Astrocyte (in vitro differentiated cells and primary cell): ENCODE results near the gene ARL4C. TPM values are rescaled to one million over a fixed set of nuclear protein-coding genes. Genes with fewer than 3 reads are reported as not detected.

Source experiments
- DNase-seq: peaks from one replicate; pipeline ENCODE4 v3.0.0-alpha.2; 2010; ENCODE audit warnings: low read depth
- FAIRE-seq: peaks from 2 replicates; lab custom pipeline; 2011; peaks lifted over from hg19 to GRCh38; lab: Jason Lieb, UNC
- H2AFZ ChIP-seq: 2 replicates; pipeline ENCODE4 v1.6.0; 2012; ENCODE audit warnings: low read depth, low read length, inconsistent platforms
- H3K27ac ChIP-seq: 2 replicates; pipeline ENCODE4 v1.5.1; 2011; ENCODE audit warnings: low read depth, low read length, inconsistent platforms
- H3K27me3 ChIP-seq: 2 replicates; pipeline ENCODE4 v1.6.0; 2011; ENCODE audit warnings: low read length, inconsistent platforms; ENCODE audit not compliant: insufficient read depth
- H3K36me3 ChIP-seq: 2 replicates; pipeline ENCODE4 v1.5.1; 2011; ENCODE audit warnings: low read length, inconsistent platforms; ENCODE audit not compliant: insufficient read depth
- H3K4me1 ChIP-seq: 2 replicates; pipeline ENCODE4 v1.5.1; 2011; ENCODE audit warnings: low read length, inconsistent platforms; ENCODE audit not compliant: insufficient read depth
- H3K4me2 ChIP-seq: 2 replicates; pipeline ENCODE4 v1.6.0; 2012; ENCODE audit warnings: low read length, inconsistent platforms
- H3K4me3 ChIP-seq: 2 replicates; pipeline ENCODE4 v1.5.1; 2011; ENCODE audit warnings: low read depth, mild to moderate bottlenecking, low read length, inconsistent platforms; ENCODE audit not compliant: insufficient read depth
- H3K79me2 ChIP-seq: 2 replicates; pipeline ENCODE4 v1.6.0; 2012; ENCODE audit warnings: mild to moderate bottlenecking, low read length, inconsistent platforms; ENCODE audit not compliant: insufficient read depth
- H3K9ac ChIP-seq: 2 replicates; pipeline ENCODE4 v1.6.0; 2012; ENCODE audit warnings: mild to moderate bottlenecking, low read length, inconsistent platforms
- H3K9me3 ChIP-seq: 2 replicates; pipeline ENCODE4 v1.5.1; 2012; ENCODE audit warnings: low read depth, mild to moderate bottlenecking, low read length, inconsistent platforms; ENCODE audit not compliant: insufficient read depth
- H4K20me1 ChIP-seq: 2 replicates; pipeline ENCODE4 v1.6.0; 2012; ENCODE audit warnings: low read length, inconsistent platforms; ENCODE audit not compliant: insufficient read depth
- H3K27ac Mint-ChIP-seq: one replicate; pipeline ENCODE4 v1.8.0; 2021; ENCODE audit warnings: mild to moderate bottlenecking, mixed read lengths; ENCODE audit not compliant: unreplicated experiment
- H3K27me3 Mint-ChIP-seq: one replicate; pipeline ENCODE4 v1.8.0; 2021; ENCODE audit warnings: low read depth, mixed read lengths; ENCODE audit not compliant: unreplicated experiment
- H3K36me3 Mint-ChIP-seq: one replicate; pipeline ENCODE4 v1.8.0; 2021; ENCODE audit warnings: low read depth, mixed read lengths; ENCODE audit not compliant: unreplicated experiment
- H3K4me1 Mint-ChIP-seq: one replicate; pipeline ENCODE4 v1.8.0; 2021; ENCODE audit warnings: low read depth, mixed read lengths; ENCODE audit not compliant: unreplicated experiment
- H3K4me3 Mint-ChIP-seq: one replicate; pipeline ENCODE4 v1.8.0; 2021; ENCODE audit warnings: mild to moderate bottlenecking, moderate library complexity, mixed read lengths; ENCODE audit not compliant: unreplicated experiment
- H3K9me3 Mint-ChIP-seq: one replicate; pipeline ENCODE4 v1.8.0; 2021; ENCODE audit warnings: mild to moderate bottlenecking, mixed read lengths; ENCODE audit not compliant: unreplicated experiment
- CTCF ChIP-seq: IDR thresholded peaks from 2 replicates; pipeline ENCODE4 v1.5.1; 2011; ENCODE audit warnings: low read depth, mild to moderate bottlenecking, inconsistent platforms, low read length, moderate library complexity; ENCODE audit not compliant: insufficient read depth
- EZH2 ChIP-seq: IDR thresholded peaks from 2 replicates; pipeline ENCODE4 v1.6.1; 2012; ENCODE audit warnings: mild to moderate bottlenecking, low read length, inconsistent platforms; ENCODE audit not compliant: insufficient read depth
- total RNA-seq: library from RNA; stranded (reverse); gene quantifications from 2 replicates; pipeline ENCODE4 v1.2.1, GENCODE V29; 2021

The ARL4C gene
- total RNA-seq, 1 donor from 2014 or later, result 70.7 TPM

- no peaks in the 10 kb centered on the region for H3K9me3 Mint-ChIP-seq
- Histone ChIP-seq H2AFZ (no peak overlapping the region), H3K4me3 (no peak overlapping the region), H3K9ac (no peak overlapping the region), H3K27ac (no peak overlapping the region), H3K4me1 (peaks cover 5% of the 10 kb centered on the region), H3K79me2 (no peaks in the 10 kb centered on the region), H4K20me1 (no peaks in the 10 kb centered on the region), H3K4me2 (no peak overlapping the region), H3K9me3 (no peaks in the 10 kb centered on the region), H3K36me3 (no peaks in the 10 kb centered on the region), H3K27me3 (no peaks in the 10 kb centered on the region)
- no peak for TF ChIP-seq EZH2
- TF ChIP-seq CTCF, result no peak
- H3K27me3 Mint-ChIP-seq, result no peaks in the 10 kb centered on the region
- H3K4me3 Mint-ChIP-seq, result no peak overlapping the region
- no peak for FAIRE-seq
- DNase-seq, result no peak
- peaks cover 4% of the 10 kb centered on the region for H3K4me1 Mint-ChIP-seq
- no peak overlapping the region for H3K27ac Mint-ChIP-seq
- no peaks in the 10 kb centered on the region for H3K36me3 Mint-ChIP-seq
Measured at GRCh38 chr2:234514873-234515638, 18.2 kb upstream of the ARL4C start.

GRCh38 chr2:234514099-234514498, 17.2 kb upstream of the ARL4C start:
- no peaks in the 10 kb centered on the region for H3K27me3 ChIP-seq
- FAIRE-seq (no peak), DNase-seq (peak; percentile 51)
- Mint-ChIP-seq H3K9me3 (no peaks in the 10 kb centered on the region), H3K27ac (no peak overlapping the region), H3K27me3 (no peaks in the 10 kb centered on the region), H3K4me3 (no peak overlapping the region), H3K4me1 (peaks cover 4% of the 10 kb centered on the region), H3K36me3 (no peaks in the 10 kb centered on the region)
- no peaks in the 10 kb centered on the region for H4K20me1 ChIP-seq
- no peak overlapping the region for H3K27ac ChIP-seq
- TF ChIP-seq CTCF (no peak), EZH2 (no peak)
- H3K79me2 ChIP-seq, result no peaks in the 10 kb centered on the region
- no peak overlapping the region for H2AFZ ChIP-seq
- peaks cover 5% of the 10 kb centered on the region for H3K4me1 ChIP-seq
- peak overlapping the region; percentile 5 for H3K9ac ChIP-seq
- no peak overlapping the region for H3K4me3 ChIP-seq
- no peak overlapping the region for H3K4me2 ChIP-seq
- no peaks in the 10 kb centered on the region for H3K36me3 ChIP-seq
- H3K9me3 ChIP-seq, result no peaks in the 10 kb centered on the region
